DND-41 (cell line): ENCODE results near the gene HBP1.

Experiments used
- EZH2 ChIP-seq: IDR thresholded peaks from 3 replicates; pipeline ENCODE4 v1.6.1; 2012; ENCODE audit warnings: borderline replicate concordance, low read depth, mild to moderate bottlenecking, moderate library complexity, low read length, inconsistent platforms; ENCODE audit not compliant: severe bottlenecking
- TF ChIP-seq, protein P1 (sequence below): IDR thresholded peaks from 2 replicates; pipeline ENCODE4 v1.5.1; 2012; ENCODE audit warnings: borderline replicate concordance, low read length, moderate library complexity, mild to moderate bottlenecking; ENCODE audit not compliant: poor library complexity, severe bottlenecking; ENCODE audit errors: extremely low read depth

DNA sequence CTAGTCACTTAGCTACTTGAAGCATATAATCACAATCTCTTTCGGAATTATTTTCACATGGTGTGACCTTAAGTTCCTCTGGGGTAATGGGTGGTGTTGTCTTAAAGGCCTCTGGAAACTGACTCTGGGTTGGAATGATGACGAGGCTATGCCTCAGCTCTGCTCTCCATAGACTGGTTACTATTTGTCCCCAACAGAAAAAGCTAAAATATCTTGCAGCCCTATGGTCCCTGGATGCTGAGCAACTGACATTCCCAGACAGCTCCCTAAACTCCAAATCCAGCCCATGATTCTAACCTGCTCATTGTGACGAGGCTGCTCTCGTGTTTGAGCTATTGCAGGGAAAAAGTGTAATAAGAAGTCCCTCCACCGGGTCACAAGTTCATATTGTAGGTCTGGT is 51.6 kb downstream of the HBP1 start:
- TF ChIP-seq, protein P1, sequence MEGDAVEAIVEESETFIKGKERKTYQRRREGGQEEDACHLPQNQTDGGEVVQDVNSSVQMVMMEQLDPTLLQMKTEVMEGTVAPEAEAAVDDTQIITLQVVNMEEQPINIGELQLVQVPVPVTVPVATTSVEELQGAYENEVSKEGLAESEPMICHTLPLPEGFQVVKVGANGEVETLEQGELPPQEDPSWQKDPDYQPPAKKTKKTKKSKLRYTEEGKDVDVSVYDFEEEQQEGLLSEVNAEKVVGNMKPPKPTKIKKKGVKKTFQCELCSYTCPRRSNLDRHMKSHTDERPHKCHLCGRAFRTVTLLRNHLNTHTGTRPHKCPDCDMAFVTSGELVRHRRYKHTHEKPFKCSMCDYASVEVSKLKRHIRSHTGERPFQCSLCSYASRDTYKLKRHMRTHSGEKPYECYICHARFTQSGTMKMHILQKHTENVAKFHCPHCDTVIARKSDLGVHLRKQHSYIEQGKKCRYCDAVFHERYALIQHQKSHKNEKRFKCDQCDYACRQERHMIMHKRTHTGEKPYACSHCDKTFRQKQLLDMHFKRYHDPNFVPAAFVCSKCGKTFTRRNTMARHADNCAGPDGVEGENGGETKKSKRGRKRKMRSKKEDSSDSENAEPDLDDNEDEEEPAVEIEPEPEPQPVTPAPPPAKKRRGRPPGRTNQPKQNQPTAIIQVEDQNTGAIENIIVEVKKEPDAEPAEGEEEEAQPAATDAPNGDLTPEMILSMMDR = no peak
- TF ChIP-seq EZH2 = no peak
